Thyroid gland (tissue), 4 donors: ENCODE results near the gene RARG. TPM values are rescaled to one million over a fixed set of nuclear protein-coding genes. Genes with fewer than 3 reads are reported as not detected.

ENCODE experiments used
- DNase-seq, 2 donors: peaks; one replicate each; pipeline ENCODE4 v3.0.0-alpha.2; 2019
- H3K27ac ChIP-seq, 3 donors: fragments of 200-600 bp; sonication (generic); 1 replicate in 2 of 3; 2 replicates in 1 of 3; pipeline ENCODE4 v1.5.1; 2016 to 2019; ENCODE audit warnings: mild to moderate bottlenecking in 1 of 3, moderate library complexity in 1 of 3
- H3K27me3 ChIP-seq: fragments of 200-600 bp; sonication (generic); one replicate; pipeline ENCODE4 v1.5.1; 2019
- H3K36me3 ChIP-seq, 2 donors: fragments of 200-600 bp; sonication (generic); one replicate each; pipeline ENCODE4 v1.5.1; 2016 to 2019
- H3K4me1 ChIP-seq, 2 donors: fragments of 200-600 bp; sonication (generic); one replicate each; pipeline ENCODE4 v1.5.1; 2017 to 2019
- H3K4me3 ChIP-seq, 3 donors: fragments of 200-600 bp; sonication (generic); replicated peaks in 1 of 3; 1 replicate in 2 of 3; 2 replicates in 1 of 3; pipeline ENCODE4 v1.5.1; 2016; ENCODE audit warnings: mild to moderate bottlenecking in 1 of 3
- H3K9me3 ChIP-seq: fragments of 200-600 bp; sonication (generic); one replicate; pipeline ENCODE4 v1.5.1; 2017
- CTCF ChIP-seq, 6 experiments: fragments of 200-600 bp in 3 of 6; fragments of 450-650 bp in 3 of 6; sonication (generic) in 3 of 6; IDR thresholded peaks; one replicate each; pipeline ENCODE4 v1.5.1; 2016 to 2019; ENCODE audit warnings: antibody characterized with exemption in 6 of 6, mild to moderate bottlenecking in 2 of 6, inconsistent platforms in 1 of 6, moderate library complexity in 1 of 6
- POLR2A ChIP-seq, 2 donors: fragments of 450-650 bp; IDR thresholded peaks; one replicate each; pipeline ENCODE4 v1.6.1; 2017; ENCODE audit warnings: antibody characterized with exemption in 2 of 2, mild to moderate bottlenecking in 2 of 2, moderate library complexity in 1 of 2
- WGBS, 2 donors: methylation state at CpG; one replicate each; pipeline ENCODE4 v1.1.5; 2017; 5-methylcytosine and 5-hydroxymethylcytosine counted together
- intact Hi-C: fragments of 100-400 bp; cut with DNase I; formaldehyde crosslinking; loops from one replicate; pipeline ENCODE4 v1.15.1; 2023
- total RNA-seq, 4 donors: library from RNA; depleted of rRNA; stranded (reverse); fragments of >200 nt; gene quantifications; one replicate each; pipeline ENCODE4 v1.2.3, GENCODE V29; 2016

RARG gene
- total RNA-seq, 4 donors from 2014 or later = 13.6 to 27.7 (median 23.8) TPM

GRCh38 chr12:53231671-53231920, 413 bp downstream of the RARG start:
- DNase-seq = no peak
- H3K4me1 ChIP-seq = peaks cover 32 to 46% of the 10 kb centered on the region in 2 donors
- TF ChIP-seq POLR2A (IDR thresholded peaks at IDR 0.05) (no peak), CTCF (IDR thresholded peaks at IDR 0.05) (no peak)
- no peaks in the 10 kb centered on the region for H3K9me3 ChIP-seq
- intact Hi-C loops = no loop called here
- peaks cover 0 to 8% of the 10 kb centered on the region in 2 donors for H3K36me3 ChIP-seq
- peak overlapping the region; percentile 83 to 91 (median 84) for H3K27ac ChIP-seq
- 0% methylated on average over 7 of the region's 9 CpGs; no CpG with 5 or more reads in 1 of the 2 donors for WGBS, 2 donors
- H3K27me3 ChIP-seq = no peaks in the 10 kb centered on the region
- H3K4me3 ChIP-seq = peak overlapping the region; percentile 4 to 54 (median 53)

GRCh38 chr12:53230108-53230845, 1.7 kb downstream of the RARG start:
- H3K27ac ChIP-seq = peak overlapping the region; percentile 5 to 91 (median 84)
- no peaks in the 10 kb centered on the region for H3K9me3 ChIP-seq
- H3K27me3 ChIP-seq = no peaks in the 10 kb centered on the region
- intact Hi-C loops = no loop called here
- peak; percentile 89 to 96 for DNase-seq
- H3K4me3 ChIP-seq = no peak overlapping the region
- TF ChIP-seq POLR2A (IDR thresholded peaks at IDR 0.05) = no peak
- no peak for TF ChIP-seq CTCF (IDR thresholded peaks at IDR 0.05)
- peaks cover 0 to 9% of the 10 kb centered on the region in 2 donors for H3K36me3 ChIP-seq
- 38 to 41% methylated on average over 7 of the region's 10 CpGs for whole genome bisulfite sequencing, 2 donors
- H3K4me1 ChIP-seq = peaks cover 32 to 53% of the 10 kb centered on the region in 2 donors

GRCh38 chr12:53229454-53229853, 2.6 kb downstream of the RARG start:
- intact Hi-C loops = no loop called here
- WGBS, 2 donors = 81 to 86% methylated on average over 2 of the region's 2 CpGs
- no peaks in the 10 kb centered on the region for H3K9me3 ChIP-seq
- peak overlapping the region in 2 of 3 donors; percentile 5 to 91 for H3K27ac ChIP-seq
- no peaks in the 10 kb centered on the region for H3K27me3 ChIP-seq
- TF ChIP-seq CTCF (IDR thresholded peaks at IDR 0.05) (no peak), POLR2A (IDR thresholded peaks at IDR 0.05) (no peak)
- H3K4me1 ChIP-seq = peaks cover 37 to 61% of the 10 kb centered on the region in 2 donors
- peaks cover 0 to 9% of the 10 kb centered on the region in 2 donors for H3K36me3 ChIP-seq
- DNase-seq = no peak
- H3K4me3 ChIP-seq = no peak overlapping the region

- intact Hi-C loops = no loop called here
- Histone ChIP-seq H3K4me1 (peaks cover 34 to 61% of the 10 kb centered on the region in 2 donors), H3K27ac (no peak overlapping the region), H3K4me3 (no peak overlapping the region), H3K36me3 (peaks cover 0 to 9% of the 10 kb centered on the region in 2 donors), H3K9me3 (no peaks in the 10 kb centered on the region), H3K27me3 (no peaks in the 10 kb centered on the region)
- TF ChIP-seq POLR2A (IDR thresholded peaks at IDR 0.05) (no peak), CTCF (IDR thresholded peaks at IDR 0.05) (no peak)
- WGBS, 2 donors = 73 to 92% methylated on average over 1 of the region's 1 CpG
- no peak for DNase-seq
Observed at GRCh38 chr12:53227836-53228235, 4.2 kb downstream of the RARG start.

GRCh38 chr12:53227341-53227740, 4.7 kb downstream of the RARG start:
- Histone ChIP-seq H3K27ac (no peak overlapping the region), H3K4me3 (no peak overlapping the region), H3K4me1 (peaks cover 35 to 61% of the 10 kb centered on the region in 2 donors), H3K9me3 (no peaks in the 10 kb centered on the region), H3K27me3 (no peaks in the 10 kb centered on the region), H3K36me3 (peaks cover 0 to 9% of the 10 kb centered on the region in 2 donors)
- TF ChIP-seq POLR2A (IDR thresholded peaks at IDR 0.05) = no peak
- TF ChIP-seq CTCF (IDR thresholded peaks at IDR 0.05) = no peak
- intact Hi-C loops = no loop called here
- 95 to 97% methylated on average over 4 to 11 of the region's 11 CpGs for WGBS, 2 donors
- DNase-seq = no peak
